Eye (tissue), 1 donor: Measurements from ENCODE around the gene GTPBP1.

Experiments
- DNase-seq: peaks from one replicate; pipeline ENCODE4 v3.0.0-alpha.2; 2015

Gene GTPBP1

DNA sequence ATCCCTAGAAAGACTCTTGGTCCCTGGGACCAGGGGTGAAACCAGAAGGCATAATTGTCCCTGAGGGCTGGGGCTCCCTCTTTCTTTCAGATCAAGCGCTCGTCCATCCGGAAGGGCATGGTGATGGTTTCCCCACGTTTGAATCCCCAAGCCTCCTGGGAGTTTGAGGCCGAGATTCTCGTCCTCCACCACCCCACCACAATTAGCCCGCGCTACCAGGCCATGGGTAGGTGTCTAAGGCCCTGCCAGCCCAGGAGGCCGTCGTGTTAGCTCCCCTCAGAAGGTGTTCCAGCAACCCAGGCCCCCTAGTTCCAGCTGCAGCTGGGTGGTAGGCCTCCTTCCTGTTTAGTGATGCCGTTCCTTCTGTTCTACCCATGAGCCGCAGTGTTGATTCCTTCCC is 21.4 kb downstream of the GTPBP1 start:
- DNase-seq: no peak

DNA sequence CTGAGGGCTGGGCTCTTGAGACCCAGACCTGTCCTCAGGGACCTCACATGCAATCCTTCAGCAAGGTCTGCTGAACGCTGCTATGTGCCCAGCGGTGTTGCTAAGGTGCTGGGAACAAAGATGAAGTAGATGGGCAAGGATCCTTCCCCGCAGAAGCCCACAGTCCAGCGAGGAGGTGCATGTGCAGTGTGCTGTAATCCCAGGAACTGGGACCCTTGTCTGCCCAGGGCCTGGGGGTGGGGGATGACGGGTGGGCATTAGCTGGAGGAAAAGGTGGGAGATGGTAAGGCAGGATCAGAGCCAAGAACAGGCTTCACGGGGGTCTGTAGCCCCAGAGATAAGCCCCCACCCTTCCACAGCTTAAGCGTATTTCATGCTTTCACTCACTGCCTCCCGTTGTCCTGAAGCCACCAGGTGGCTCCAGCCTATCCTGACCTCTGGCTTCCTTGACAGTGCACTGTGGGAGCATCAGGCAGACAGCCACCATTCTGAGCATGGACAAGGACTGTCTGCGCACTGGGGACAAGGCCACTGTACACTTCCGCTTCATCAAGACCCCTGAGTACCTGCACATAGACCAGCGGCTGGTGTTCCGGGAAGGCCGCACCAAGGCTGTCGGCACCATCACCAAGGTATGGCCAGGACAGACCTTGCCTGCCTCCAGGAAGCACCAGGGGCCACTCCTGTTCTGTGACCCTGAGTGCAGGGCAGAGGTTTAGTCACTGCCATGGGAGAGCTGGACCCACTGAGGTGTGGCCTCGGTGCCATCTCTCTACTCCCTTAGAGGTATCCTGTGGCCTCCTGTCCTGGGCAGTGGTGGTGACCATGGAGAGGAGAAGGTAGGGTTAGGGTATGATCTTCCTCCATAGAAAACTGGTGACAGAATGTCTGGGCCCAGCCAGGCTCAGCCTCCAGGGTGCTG is 22.0 kb downstream of the GTPBP1 start:
- DNase-seq: no peak

DNA sequence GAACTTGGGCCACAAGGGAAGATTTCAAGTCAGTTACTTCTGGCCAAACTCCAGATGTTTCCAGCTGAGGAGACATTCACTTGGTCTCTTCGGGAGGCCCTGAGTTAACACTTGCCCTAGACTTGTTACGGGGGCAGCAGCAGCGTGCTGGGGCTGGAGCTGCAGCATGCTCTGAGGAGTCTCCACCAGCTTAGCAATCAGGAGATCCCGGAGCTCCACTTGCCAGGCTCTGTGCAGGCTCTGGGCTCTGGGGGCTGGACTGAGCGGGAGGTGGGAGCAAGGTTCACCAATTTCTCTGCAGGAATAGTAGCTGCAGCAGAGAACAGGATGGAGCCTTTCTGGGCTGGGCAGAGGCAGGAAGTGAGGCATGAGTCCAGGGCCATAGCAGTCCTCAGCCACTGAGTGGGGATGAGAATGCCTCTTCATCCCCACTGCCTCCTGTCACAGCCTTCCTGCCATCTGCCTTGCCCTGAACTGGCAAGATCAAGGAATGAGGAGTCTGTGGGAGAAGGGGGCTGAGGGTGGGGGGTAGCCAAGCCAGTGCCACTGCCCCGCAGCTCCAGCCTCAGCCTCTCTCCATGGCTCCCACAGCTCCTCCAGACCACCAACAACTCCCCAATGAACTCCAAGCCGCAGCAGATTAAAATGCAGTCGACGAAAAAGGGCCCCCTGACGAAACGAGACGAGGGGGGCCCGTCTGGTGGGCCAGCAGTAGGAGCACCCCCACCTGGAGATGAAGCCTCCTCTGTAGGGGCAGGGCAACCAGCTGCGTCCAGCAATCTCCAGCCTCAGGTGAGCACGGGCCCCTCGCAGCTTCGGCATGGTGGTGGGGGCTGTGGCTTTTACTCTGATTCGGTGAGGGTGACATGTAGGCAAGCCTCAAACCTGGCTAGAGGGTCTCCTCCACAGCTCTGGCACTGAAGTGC is 23.4 kb downstream of the GTPBP1 start:
- no peak for DNase-seq

DNA sequence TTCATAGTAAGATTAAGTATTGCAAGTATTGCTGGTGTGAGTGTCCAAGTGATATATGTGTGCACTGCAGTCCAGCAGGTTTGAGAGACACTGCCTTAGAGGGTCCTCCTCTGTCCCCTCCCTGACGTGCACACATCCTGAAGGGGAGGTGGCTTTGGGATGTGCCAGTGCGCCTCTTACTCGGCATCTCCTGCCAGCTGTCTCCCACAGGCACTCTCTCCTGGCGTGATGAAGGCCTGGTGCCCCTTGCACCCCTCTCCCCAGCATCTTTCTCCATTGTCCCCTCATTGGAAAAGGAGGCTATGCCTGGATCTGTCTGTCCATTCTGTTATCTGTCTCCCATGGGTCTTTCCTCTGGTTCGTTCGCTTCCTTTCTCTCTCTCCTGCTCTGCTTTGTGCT is 24.2 kb downstream of the GTPBP1 start:
- no peak for DNase-seq

DNA sequence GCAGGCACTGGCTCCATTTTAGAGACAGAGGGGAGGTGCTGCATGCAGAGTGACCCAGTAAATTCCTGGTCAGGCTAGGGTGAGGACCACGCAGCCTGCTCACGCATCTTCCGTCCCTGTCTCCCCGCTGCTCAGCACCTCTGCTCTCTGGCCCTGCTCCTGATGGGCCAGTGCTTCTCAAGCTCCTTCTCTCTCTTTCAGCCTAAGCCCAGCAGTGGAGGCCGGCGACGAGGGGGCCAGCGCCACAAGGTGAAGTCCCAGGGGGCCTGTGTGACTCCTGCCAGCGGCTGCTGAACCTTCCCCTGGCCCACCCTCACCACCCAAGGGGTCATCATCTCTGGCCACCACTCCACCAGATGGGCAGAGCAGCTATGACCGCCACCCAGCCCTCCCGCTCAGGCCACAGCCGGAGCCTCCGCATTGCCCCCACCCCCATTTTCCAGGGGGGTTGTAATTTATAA is 24.7 kb downstream of the GTPBP1 start:
- DNase-seq: no peak

DNA sequence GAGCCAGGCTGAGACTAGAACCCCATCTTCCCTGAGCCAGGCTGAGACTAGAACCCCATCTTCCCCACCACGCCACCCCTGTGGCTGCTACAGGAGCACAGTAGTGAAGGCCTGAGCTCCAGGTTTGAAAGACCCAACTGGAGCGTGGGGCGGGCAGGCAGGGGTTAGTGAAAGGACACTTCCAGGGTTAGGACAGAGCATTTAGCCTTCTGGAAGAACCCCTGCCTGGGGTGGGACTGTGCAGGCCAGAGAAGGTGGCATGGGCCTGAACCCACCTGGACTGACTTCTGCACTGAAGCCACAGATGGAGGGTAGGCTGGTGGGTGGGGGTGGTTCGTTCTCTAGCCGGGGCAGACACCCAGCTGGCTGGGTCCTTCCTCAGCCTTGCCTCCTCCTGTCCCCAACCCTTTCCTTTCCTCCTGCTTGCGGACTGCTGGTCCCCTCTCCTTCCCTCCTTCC is 26.0 kb downstream of the GTPBP1 start:
- no peak for DNase-seq

DNA sequence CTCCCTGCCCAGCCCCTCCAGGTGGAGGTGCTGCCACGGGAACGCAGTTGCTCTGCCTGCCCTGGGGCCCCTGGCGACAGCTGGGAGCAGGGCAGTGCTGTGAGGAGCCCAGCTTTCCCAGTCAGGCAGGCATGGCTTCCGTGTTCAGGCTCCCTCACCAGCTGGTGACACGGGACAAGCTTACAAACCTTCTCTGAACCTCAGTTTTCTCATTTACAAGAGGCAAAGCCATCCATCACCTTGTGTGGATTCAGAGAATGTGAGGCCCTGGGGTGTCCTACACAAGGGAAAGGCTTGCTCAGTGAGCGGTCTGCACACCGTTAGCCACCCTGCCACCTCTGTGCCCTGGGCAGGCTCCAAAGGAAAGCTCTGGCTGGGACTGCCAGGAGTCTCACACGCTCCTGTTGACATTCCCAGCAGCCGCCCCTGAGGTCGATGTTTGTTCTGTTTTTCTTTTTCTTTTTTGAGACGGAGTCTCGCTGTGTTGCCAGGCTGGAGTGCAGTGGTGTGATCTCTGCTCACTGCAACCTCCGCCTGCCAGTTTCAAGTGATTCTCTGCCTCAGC is 26.6 kb downstream of the GTPBP1 start:
- DNase-seq: no peak

DNA sequence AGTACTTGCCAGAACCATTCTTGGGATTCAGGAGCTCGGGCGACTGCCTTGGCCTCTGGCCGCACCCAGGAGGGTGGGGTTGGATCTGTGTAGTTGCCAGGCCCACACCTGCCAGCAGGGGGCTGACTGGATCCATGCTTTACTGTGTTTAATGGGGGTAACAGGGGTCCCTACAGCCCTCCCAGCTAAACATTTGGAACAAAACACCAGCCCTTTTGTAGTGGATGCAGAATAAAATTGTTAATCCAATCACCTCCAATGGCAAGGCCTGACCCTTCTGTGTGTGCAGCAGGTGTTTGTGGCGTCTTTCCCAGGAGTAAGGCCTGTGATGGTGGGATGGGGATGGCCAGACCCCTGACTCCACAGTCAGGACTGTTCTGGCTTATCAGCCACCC is 27.6 kb downstream of the GTPBP1 start:
- peak; percentile 60 for DNase-seq

DNA sequence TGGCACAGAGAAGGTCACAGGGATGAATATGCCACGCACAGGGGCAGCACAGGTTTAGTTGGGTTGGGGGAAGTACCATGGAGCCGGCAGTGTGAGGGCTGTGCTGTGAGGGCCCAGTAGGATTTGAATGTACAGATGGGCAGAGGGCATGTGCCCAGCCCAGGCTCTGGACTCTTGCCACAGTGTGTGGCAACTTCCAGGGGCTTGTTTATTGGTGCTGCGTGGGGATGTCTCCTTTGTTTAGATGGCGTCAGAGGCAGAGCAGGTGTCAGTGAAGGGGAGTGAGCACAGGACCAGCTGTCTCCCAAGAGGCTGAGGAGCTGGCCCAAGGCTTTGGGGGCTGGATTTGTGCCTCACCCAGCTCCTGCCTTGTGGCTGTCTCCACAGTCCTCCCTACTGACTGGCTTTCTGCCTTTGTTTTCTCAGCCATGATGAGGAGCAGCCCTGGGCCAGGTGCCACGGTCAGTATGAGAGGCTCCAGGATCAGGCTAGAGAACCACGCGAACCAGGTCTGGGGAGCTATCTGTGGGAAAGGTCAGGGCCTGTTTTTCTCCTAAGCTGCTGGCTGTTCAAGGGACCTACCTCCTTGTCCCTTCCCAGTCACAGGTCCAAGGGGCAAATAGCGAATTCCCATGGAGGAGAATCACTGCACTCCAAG is 28.1 kb downstream of the GTPBP1 start:
- DNase-seq: peak; percentile 28

DNA sequence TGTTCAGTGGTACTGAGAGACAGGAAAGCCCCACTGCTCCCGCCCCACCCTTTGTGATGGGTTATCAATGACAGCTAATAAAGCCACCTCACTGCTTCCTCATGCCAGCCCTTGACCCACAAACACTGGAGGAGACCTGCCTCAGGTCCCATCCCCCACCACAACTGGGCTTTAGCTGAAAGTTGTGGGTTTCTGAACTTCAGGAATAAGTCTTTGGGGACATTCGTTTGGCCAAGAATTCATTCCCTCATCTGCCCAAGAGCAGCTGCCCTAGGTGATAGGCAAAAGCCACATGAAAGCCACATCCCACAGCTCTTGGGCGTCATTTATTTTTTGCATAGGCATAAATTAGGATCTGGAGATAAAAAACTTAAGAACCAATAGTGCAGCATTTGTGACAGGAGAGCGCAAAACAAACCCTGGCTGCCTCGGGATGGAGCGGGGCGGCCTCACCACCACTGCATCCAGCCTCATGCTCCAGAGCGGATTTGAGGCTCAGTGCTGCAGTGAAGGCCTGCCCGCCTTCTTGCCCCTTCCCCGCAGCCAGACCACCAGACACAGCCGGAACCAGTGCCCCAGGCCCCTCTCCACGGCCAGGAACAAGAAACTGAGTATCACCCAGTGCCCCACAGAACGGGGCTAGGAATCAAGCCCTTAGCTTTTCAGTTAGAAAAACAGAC is 28.8 kb downstream of the GTPBP1 start:
- DNase-seq: no peak

DNA sequence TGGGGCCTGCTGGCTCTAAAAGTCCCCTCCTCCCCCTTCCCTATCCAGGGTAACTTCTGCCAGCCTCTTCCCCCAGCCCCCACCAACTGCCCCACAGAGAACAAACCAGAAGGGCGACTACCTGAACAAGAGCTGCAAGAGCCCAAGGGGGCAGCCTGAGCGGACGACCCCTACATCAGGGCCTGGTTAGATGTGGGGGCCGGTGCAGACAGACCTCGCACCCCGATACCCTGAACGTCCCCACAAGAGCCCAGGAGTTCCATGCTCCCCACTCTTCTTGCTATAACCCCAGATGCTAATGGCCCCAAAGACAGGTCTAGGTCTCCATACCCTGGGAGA is 29.4 kb downstream of the GTPBP1 start:
- DNase-seq: no peak

DNA sequence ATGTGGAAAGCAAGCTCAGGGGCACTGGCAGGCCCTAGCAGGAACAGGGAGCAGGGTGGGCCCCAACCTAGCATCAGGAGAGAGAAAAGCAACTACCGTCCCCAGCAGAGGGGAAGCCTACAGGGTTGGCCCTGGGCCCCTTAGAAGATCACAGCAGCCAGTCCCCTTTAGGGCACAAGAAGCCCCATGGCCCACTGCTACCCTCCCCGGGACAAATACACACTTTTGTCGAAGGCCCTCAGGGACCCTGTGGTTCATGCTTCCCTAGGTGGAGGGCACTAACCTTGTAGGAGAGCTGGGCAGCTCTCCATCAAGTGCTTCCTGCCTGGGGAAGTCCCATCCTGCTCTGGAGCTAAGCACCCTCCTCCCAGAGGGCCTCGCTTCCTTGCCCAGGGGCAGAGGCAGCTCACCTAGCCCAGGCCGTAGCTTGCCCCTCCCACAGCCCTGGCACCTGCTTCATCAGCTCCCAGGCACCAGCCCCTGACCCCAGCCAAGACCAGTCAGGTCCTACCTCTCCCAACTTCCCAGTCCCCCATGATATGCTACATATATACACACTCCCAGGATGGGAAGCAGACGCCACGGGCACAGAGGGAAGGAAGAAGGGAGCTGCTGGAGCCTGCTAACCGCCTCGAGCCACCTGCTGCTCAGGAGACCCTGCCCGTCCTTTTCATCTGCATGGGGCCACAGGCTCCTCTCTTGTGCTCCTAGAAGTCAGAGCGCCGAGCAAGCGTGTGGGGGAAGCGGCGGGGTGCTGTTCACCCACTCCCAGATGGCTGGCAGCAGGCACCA is 29.9 kb downstream of the GTPBP1 start:
- no peak for DNase-seq

DNA sequence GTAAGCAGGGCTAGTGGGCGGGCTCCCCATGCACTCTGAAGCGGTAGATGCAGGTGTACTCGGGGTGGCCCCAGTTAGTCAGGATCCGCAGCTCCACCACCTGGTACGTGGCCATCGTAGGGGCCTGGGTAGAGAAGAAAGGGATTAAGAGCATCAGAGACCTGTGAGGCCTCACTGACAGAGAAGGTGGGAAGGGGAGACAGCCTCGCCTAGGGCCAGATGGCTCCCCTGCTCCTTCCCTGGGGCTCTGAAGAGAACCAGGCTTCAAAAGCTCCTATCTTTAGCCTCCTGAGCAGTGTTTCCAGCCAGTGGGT is 30.5 kb downstream of the GTPBP1 start:
- no peak for DNase-seq

DNA sequence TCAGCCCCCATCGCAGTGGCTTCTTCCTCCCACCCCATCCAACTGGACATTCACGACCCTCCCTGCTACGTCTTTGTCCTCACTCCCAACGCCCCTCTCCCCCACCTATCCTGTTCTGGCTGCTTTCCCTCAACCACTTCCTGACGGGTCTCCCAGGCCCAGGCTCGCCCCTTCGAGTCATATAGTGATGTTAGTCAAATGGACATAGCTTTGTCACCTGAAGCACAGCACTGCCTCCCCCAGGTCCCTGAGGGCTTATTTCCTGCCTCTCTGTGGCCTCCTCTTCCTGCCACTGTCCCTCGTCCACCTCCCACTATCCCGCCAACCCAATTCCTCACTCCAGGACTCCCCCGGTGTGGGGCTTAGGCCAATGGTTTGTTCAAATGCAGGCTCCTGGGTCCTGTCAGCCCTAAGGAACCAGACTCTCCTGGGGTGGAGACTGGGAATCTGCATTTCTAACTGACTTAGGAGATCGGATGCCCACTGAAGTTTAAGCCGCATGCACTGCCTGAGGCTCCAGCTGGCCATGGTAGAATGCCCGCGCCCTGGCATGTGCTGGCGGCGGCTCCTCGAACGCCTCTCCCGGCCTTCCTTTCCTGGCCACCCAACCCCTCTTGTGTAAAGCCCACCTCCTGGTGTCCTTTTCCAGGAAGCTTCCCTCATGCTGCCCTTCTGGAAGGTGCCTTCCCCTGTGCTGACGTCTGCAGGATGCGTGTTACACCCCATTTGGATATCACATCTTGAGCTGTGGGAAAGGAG is 31.7 kb downstream of the GTPBP1 start:
- no peak for DNase-seq

DNA sequence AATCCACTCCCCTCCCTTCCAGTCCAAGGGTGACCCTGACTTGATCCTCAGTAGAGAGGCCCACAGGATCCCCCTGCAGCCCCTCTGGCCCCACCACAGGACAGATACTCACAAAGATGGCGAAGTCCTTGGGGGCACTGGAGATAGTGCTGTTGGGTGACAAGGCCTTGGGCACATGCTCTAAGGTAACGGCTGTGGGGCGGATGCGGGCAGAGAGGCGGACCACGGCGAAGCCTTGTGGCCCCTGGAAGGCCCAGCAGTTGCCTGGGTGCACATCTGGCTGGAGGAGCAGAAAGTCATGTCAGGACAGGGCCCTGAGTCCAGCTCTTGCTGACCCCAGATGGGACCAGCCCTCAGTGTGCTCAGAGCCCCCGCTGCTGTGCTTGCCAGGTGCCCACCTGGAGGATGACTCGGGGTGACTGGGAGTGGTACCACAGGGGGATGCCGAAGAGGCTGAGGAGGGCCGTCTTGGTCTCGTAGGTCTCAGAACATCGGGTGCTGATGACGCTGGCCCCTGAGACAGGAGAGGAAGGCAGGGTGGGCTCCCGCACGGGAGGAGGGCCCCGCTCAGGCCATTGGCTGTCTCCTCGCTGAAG is 32.8 kb downstream of the GTPBP1 start:
- no peak for DNase-seq

DNA sequence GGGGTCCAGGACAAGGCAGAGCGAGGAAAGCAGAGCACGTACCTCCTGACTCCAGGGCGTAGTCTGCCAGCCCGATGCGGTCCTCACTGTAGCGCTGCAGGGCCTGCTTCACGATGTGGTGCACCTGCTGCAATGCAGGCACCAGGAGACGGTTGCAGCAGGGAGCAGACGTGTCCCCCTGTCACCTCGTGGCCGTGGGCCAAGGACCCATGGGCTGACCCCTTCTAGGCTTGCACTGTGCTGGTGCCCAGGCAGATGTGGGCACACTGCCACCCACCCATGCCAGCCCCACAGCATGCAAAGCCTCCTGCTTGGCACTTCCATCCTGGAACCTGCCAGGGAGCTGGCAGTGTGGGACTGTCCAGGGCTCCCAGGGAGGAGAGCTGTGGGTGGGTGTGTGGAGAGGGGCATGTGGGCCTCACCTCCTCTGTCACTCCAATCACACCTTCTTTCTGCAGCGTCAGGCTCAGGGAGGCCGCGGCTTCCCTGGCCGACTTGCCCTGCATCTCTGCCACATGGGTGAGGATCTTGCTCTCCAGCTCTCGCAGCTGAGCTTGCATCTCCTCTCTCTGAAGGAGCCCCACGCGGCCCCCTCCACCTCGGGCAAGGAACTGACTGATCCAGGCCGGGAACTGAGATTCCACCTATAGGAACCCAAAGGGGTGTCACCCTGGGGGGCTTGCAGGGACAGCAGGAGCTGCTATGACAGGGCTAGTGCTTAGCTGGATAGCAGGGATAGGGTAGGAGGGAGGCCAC is 33.7 kb downstream of the GTPBP1 start:
- DNase-seq: no peak

DNA sequence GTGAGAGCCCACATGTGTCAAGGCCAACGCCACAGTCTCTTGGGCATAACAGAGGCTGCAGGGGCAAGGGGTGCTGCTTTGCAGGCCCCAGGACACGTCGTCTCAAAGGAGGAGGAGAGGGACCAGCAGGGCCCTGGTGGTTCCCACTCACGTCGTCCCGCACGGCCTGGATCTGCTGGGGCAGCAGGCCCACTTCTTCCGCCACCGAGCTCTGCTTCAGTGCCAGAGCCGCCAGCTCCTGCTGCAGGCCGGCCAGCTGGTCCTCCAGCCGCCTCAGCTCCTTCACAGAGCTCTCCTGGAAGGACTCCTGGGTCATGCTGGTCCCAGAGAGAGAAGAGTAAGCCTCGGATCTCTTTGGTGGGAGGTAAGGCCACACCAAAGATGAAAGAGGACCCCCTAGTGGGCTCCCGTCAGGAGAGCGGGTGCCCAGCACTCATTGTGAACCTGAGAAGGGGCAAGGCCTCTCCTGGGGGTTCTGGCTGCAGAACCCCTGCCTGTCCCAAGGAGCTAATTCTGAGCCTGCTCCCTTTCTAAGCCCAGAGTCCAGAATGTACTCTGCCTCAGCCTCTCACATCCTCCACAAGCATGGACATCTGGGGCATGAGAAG is 34.5 kb downstream of the GTPBP1 start:
- DNase-seq: no peak

DNA sequence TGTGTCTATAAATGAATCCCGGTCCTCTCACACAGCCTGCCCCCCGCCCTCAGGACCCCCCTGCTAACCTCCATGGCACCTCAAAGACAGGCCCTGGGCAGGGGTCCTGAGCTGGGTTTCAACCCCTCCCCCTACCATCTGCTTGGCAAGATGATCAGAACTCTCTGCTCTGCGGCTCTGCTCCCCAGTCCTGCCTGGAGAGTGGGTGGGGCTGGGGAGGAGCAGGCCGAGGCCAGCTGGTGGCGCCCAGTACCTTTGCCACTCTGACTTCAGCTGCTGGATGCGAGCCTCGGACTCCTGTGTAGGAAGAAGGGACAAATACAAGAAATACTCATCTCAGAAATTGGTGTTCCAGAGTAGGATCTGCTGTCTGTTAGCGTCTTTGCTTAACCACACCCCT is 35.0 kb downstream of the GTPBP1 start:
- DNase-seq: no peak

DNA sequence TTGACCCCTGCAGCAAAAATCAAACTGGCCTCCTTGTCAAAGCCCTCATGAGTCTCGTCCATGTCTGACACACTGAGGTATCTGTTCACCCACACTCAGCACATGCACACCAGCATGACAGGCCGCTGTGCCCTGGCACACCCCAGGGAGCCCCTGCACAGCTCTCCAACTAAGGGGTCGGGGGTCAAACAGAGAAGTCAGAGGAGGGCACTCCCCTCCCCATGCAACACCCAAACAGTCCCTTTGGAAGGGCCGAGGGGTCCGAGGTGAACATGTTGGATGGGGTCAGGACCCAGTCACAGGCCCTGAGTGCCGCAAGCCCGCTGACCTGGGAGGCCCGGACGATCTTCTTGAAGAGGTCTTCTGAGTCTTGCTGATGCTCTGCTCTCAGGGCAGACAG is 35.4 kb downstream of the GTPBP1 start:
- DNase-seq: no peak
